GM23248 (cell line): ENCODE data around the gene SLC2A10.

ENCODE experiments used
- EZH2 ChIP-seq: fragments of 200-600 bp; sonication (generic); IDR thresholded peaks from 2 replicates; pipeline ENCODE4 v1.6.1; 2018; ENCODE audit warnings: antibody characterized with exemption, mild to moderate bottlenecking; ENCODE audit not compliant: insufficient read depth, poor library complexity, severe bottlenecking
- EZH2phosphoT487 ChIP-seq: fragments of 200-600 bp; sonication (generic); IDR thresholded peaks from 2 replicates; pipeline ENCODE4 v1.6.1; 2018; ENCODE audit warnings: antibody characterized with exemption, moderate library complexity, mild to moderate bottlenecking, low read depth; ENCODE audit not compliant: insufficient read depth

DNA sequence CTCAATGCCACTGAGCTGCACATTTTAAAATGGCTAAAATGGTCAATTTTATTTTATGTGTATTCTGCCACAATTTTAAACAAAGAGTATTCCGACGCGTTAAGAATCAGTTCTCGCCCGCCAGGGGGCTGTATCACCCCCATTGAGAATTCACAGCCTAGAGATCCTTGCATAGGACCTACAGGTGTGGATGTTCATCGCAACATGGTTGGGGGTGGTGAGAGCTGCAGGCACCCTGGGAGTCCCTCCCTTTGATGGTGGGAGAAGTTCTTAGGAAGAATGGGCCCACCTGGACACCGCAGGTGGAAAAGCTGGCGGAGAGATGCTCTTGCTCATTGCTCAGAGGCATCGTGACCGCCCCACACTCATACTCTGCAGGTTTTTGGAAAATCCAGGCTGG lies 63.5 kb downstream of the SLC2A10 start:
- TF ChIP-seq EZH2phosphoT487 (no peak), EZH2 (no peak)
